Activated CD8-positive, alpha-beta memory T cell treated with anti-CD3 and anti-CD28 coated beads for 24 hours (primary cell): ENCODE results near the gene SLC1A2.
A peak's percentile ranks its signal among the peaks of the same experiment; 100 is the strongest.

Experiments used
- DNase-seq: peaks from one replicate; pipeline ENCODE4 v3.0.0-alpha.2; 2020

The SLC1A2 gene

GRCh38 chr11:35323076-35323868 is 96.1 kb downstream of the SLC1A2 start:
- DNase-seq: no peak

- DNase-seq: no peak
Observed at GRCh38 chr11:35322318-35322979, 96.9 kb downstream of the SLC1A2 start.

GRCh38 chr11:35321532-35322317 is 97.6 kb downstream of the SLC1A2 start:
- DNase-seq: no peak

GRCh38 chr11:35321111-35321510 is 98.2 kb downstream of the SLC1A2 start:
- no peak for DNase-seq

GRCh38 chr11:35318977-35319925 is 100.1 kb downstream of the SLC1A2 start:
- DNase-seq: no peak

GRCh38 chr11:35318309-35318708 is 101.0 kb downstream of the SLC1A2 start:
- DNase-seq: no peak

- DNase-seq: no peak
Observed at GRCh38 chr11:35317253-35317652, 102.1 kb downstream of the SLC1A2 start.

GRCh38 chr11:35316161-35316560 is 103.2 kb downstream of the SLC1A2 start:
- no peak for DNase-seq

GRCh38 chr11:35313760-35314153 is 105.6 kb downstream of the SLC1A2 start:
- DNase-seq: no peak

GRCh38 chr11:35313066-35313759 is 106.1 kb downstream of the SLC1A2 start:
- DNase-seq: no peak

GRCh38 chr11:35311331-35311730 is 108.0 kb downstream of the SLC1A2 start:
- DNase-seq: no peak

GRCh38 chr11:35308157-35308556 is 111.2 kb downstream of the SLC1A2 start:
- no peak for DNase-seq

- no peak for DNase-seq
Observed at GRCh38 chr11:35307221-35307621, 112.1 kb downstream of the SLC1A2 start.

- DNase-seq: peak; percentile 67
Observed at GRCh38 chr11:35305670-35306382, 113.5 kb downstream of the SLC1A2 start.

- no peak for DNase-seq
Observed at GRCh38 chr11:35304900-35305460, 114.4 kb downstream of the SLC1A2 start.

GRCh38 chr11:35304386-35304775 is 115.0 kb downstream of the SLC1A2 start:
- DNase-seq: no peak

GRCh38 chr11:35303596-35304385 is 115.6 kb downstream of the SLC1A2 start:
- no peak for DNase-seq

GRCh38 chr11:35302398-35302797 is 117.0 kb downstream of the SLC1A2 start:
- DNase-seq: no peak

- DNase-seq: no peak
Observed at GRCh38 chr11:35298369-35298768, 121.0 kb downstream of the SLC1A2 start.

- no peak for DNase-seq
Observed at GRCh38 chr11:35295751-35296150, 123.6 kb downstream of the SLC1A2 start.
